ENCODE measurements around the gene P4HA2.

P4HA2 gene

DNA sequence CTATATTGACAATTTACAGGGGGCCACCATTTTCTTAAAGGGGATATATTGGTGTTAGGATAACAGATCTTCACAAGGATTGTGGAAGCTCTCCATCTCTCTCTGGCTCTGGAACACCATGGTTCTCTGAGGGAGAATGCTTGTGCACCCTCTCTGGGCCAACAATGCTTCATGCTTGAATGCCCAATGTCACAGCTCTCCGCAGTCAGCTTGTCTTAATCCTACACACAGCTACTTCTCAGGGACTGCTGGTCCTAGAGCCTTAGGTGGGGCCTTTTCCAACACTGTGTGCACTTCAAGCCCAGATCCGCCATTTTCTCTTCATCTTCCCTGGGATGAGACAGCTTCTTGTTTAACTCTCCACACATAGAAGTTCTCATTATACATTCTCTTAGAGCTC lies 22.9 kb upstream of the P4HA2 start:
- DNase-seq (ENCODE audit: low read depth) = no peak

DNA sequence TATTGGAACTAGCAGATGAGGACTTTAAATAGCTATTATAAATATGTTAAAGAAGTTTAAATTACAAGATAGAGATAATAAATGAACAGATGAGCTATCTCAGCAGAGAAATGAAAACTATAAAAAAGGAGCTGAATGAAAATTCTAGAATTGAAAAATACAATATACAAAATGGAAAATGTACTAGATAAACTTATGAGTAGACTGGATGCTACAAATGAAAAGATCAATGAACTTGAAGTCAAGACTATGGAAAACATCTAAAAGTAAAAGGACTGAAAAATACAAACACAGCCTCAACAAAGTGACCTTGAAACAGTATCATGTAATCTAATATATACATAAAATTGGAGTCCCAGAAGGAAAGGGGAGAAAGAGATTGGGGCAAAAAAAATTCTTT lies 19.2 kb upstream of the P4HA2 start:
- DNase-seq (ENCODE audit: low read depth) = no peak

DNA sequence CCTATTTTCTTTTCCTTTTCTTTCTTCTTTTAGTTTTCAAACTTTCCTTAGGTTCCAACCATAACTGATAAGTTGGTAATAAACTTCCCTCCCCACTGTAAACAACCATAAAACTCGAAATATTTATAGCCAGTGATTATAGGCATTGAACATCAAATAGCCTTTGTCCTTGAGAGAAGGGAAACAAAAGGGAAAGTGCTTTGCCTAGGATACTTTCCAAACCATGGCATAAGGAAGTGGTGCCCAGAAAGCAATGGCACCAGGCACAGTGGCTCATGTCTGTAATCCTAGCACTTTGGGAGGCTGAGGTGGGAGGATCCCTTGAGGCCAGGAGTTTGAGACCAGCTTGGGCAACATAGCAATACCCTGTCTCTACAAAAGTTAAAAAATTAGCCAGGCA lies 17.9 kb upstream of the P4HA2 start:
- no peak for DNase-seq (ENCODE audit: low read depth)

DNA sequence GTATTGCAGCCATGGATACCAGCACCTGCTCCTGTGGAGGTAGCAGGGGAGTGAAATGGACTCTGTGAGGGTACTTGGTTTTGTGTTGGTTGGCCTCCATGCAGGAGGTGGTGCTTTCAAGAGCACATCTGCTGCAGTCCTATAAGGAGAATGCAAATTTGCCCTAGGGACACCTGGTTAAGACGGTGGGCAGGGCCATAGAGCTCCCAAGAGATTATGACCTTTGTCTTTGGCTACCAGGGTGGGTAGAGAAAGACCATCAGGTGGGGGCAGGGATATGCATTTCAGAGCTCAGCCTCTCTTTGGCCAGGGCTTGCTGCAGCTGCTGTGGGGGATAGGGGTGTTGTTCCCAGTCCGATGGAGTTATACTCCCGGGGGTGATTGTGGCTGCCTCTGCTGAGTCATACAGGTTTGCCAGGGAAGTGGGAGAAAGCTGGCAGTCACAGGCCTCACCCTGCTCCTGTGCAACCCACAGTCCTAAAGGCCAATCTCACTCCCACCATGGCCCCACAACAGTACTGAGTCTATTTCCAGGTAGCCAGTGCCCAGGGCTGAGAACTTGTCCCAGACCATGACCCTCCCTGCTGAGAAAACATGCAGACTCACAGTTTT lies 15.8 kb upstream of the P4HA2 start:
- DNase-seq (ENCODE audit: low read depth) = no peak

DNA sequence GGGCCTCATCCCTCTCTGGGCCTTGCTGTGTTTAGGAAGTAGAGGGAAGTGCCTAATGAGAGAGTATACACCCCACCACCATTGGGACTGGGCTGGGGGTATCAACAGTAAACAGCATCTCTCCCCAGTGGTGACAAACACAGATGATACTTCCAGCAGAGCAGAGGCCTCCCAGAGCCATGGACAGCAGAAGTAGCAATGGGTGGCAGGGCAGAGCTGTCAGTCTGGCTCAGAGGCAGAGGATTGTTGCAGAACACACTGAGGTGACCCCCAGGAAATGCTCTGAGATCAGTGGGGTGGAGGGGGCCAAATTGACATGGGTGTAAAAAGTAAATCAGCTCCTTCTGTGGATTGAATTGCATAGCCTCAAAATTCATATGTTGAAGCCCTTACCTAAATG lies 12.1 kb upstream of the P4HA2 start:
- no peak for DNase-seq (ENCODE audit: low read depth)

DNA sequence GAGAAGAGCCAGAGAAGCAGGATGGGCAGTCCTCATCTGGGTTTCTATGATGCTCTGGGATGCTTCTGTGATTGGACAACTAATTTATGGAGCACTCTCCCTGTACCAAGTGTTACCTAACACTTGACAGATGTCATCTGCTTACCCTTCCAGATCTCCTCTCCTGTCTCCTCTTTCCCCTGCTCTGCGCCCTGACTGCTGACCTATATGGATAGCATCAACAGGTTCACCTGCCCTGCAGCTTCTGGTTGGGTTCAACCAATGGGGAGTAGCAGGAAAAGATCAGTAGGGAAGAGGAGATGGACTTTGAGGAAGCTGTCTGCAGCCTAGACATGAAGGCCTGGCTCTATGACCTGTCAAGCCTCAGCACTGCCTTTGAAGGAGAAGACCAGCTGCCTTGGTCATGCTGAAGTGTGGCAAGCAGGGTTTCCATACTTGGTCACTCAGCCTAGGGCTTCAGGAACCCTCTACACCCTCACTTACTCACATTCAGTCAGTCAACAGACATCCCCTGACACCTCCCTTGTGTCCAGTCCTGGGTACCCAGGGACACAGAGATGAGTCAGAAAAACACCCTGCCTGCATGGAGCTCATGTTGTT lies 11.3 kb upstream of the P4HA2 start:
- DNase-seq (ENCODE audit: low read depth) = no peak

DNA sequence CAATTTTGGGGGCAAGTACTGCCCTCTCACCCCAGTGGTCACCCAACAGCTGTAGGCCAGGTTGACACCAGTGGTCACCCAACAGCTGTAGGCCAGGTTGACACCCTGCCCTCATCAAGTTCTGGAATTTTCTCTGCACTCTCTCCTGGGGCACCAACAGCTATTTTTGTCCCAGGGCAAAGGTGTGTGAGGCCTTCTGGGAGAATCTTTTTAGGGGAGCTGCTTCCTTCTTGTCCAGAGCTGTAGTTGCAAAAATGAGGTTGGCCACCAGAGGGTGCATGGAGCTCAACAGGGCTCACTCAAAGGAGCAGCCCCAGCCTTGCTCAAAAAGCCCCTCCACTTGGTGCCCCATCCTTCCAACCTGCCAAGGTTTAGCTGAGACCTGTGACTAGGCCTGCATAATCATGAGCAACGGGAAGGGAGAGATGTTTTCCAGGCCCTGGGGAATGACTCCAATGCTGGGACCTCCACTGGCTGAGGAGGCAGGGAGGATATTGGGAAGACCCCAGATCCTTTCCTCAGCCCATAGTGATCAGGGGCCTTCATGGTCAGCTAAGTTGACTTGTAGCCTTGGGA lies 10.6 kb upstream of the P4HA2 start:
- peak; percentile 73 for DNase-seq (ENCODE audit: low read depth)

DNA sequence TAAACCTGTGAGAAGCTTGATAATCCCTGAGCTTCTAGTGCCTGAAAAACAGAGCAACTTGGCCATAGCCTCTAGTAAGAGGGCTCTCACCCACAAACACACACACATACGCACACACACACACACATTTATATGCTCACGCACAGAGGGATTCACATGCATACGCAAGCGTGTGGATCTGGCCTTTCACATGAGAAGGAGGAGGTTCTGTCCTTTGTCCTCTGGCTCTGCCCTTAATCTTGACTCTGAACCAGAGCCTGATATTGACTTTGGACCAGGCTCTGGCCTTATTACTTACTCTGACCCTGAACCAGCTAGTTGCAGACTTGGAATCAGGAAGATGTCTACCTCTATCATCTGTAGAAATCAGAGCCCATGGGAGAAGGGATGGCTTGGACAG lies 10.0 kb upstream of the P4HA2 start:
- DNase-seq (ENCODE audit: low read depth) = no peak

DNA sequence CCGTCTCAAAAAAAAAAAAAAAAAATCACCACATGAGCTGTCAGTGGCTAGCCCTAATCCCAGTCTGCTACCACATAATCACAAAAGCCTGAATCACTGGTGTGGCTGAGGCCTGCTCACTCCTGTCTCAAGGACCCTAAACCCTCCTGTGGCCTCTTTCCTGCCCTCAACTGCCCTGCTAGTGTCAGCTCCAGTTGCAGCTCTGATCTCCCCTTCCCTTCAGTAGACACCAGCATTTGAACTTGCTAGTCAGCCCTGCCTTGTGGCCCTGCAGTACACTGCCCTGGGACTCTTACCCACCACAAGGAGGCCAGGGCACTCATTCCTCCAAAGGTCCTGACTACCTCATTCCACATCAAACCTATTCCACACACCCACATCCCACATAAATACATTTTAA lies 9.5 kb upstream of the P4HA2 start:
- no peak for DNase-seq (ENCODE audit: low read depth)

DNA sequence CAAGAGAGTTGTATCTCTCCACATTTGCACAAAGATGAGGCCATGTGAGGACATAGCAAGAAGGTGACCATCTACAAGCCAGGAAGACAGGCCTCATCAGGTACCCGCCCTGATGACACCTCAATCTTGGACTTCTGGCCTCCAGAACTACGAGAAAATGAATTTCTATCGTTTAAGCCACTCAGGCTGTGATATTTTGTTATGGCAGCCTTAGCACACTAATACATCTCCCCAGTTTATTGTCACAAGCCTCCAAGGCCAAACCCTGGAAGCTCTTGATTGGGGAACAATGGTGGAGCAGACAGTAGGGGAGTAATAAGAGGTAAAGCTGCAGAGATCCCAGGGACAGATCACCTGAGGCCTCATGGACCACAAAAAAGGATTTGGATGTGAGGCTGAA lies 7.7 kb upstream of the P4HA2 start:
- DNase-seq (ENCODE audit: low read depth) = no peak

DNA sequence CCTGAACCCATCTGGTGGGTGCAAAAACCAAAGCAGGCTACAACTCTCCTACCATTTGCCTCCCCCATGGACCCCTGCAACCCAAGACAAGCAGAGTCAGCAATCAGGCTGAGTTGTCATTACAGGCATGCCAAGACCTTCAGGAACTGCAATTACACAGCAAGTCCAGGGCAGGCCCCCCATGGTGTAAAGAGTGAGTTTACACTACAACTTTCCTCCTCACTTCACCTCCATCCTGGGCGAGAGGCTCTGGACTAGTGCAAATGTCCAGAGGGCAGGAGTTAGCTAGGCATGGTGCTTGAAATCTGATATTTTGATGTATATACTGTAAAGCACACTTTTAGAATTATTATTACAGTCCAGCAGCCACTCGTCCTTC lies 7.0 kb upstream of the P4HA2 start:
- DNase-seq (ENCODE audit: low read depth) = no peak

DNA sequence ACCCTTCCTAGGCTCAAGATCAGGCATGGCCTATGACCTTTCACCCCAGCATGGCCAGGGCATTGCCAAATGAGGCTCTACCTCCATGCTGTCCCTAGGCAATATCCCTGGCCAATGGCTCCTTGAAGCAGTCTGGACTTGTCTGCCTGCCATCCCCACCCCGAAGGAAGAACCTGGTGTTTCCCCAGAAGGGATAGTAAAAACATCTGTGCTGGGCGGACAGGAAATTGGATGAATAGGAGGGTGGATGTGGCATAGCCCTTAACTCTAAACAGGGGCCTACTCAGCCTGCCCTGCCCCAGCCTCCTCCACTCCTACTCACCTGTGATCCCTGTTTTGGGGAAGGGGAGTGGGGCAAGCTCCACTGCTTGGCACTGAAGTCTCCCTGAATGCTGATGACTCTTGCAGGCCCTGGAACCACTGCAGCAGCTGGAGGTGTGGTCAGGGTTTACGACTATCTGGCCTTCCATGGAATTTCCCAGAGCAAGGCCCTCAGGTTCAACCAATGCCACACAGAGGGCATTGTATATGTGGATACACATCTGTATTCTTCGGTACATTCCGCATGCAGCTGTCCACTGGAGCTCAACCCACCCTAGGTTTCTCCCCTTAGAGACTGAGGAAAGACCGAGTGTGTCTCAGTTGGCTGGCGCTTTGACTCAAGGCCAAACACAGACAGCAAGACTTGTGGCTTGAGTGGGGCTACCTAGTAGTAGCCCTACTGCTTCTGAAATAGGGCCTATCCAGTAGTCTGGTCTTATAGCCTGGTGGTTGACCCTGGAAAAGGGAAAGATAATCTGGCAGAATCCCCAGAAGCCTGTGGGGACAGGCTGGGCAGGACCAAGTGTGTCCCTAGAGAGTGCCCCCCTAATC lies 6.4 kb upstream of the P4HA2 start:
- no peak for DNase-seq (ENCODE audit: low read depth)

DNA sequence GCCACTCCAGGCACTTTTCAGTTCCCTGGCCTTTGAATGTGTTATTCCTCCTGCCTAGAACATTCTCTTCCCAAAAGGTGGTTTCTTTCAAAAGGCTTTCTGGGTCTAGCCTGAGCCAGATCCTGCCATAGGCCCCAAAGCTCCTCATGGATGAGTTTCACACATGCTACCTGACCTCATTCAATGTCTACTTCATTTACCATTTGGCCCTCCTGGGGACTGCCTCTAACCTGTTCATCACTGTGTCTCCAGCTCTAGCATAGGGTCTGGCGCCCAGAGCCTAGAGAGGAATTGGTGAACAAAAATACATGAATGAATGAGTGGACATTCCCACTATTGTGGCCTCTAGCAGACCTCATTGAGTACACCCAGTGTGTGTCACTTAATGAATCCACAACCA lies 5.4 kb upstream of the P4HA2 start:
- DNase-seq (ENCODE audit: low read depth) = no peak

DNA sequence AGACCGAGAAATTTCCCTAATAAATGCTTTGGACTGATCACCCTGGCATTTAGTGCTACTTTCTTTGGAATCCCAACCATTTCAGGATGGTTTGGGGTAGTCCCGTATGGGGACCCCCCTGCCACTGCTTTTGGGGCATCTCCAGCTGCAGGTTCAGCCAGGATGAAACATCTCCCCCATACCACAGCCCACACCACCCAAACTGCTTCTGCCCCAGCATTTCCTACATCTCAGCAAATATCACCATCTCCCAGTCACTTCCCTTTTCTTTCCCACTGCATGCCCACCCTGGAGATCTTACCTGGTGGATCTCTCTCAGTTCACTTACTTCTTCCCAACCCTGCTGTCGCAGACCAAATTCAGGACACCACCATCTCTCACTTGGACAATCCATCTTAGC lies 4.8 kb upstream of the P4HA2 start:
- DNase-seq (ENCODE audit: low read depth) = no peak

DNA sequence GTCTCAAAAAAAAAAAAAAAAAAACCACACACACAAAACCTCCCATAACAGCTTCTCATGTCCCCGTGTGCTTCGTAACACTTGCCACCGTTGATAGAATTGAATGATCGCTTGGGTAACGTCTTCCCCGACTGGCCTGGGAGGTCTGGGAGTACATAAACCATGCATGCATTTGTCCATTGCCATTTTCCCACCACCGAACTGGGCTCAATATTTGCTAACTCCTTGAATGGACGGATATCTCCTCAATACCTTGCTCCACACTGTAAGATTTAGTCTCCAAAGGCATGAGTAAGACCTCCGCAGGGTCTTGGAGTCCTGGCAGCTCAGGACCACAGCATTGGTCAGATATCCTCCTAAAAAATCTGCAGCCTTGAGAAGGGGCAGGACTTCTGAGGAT lies 3.2 kb upstream of the P4HA2 start:
- DNase-seq (ENCODE audit: low read depth) = no peak

DNA sequence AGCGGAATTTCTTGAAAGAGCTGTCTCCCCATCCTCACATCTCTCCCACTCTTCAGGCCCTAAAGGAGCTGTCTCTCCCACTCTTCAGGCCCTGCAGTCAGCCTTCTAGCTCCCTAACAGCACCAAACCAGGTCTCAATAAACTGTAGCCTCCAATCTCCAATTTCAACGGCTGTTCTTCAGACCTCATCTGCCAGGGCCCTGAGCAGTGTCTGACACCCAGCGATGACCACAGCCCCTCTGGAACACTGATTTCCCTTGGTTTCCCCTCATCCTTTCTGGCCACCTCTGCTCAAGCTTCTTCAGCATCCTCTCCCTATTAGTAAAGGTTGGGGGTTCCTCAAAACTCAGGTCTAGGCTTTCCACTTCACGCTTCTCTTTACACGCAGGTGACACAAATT lies 1.6 kb upstream of the P4HA2 start:
- DNase-seq (ENCODE audit: low read depth) = no peak

DNA sequence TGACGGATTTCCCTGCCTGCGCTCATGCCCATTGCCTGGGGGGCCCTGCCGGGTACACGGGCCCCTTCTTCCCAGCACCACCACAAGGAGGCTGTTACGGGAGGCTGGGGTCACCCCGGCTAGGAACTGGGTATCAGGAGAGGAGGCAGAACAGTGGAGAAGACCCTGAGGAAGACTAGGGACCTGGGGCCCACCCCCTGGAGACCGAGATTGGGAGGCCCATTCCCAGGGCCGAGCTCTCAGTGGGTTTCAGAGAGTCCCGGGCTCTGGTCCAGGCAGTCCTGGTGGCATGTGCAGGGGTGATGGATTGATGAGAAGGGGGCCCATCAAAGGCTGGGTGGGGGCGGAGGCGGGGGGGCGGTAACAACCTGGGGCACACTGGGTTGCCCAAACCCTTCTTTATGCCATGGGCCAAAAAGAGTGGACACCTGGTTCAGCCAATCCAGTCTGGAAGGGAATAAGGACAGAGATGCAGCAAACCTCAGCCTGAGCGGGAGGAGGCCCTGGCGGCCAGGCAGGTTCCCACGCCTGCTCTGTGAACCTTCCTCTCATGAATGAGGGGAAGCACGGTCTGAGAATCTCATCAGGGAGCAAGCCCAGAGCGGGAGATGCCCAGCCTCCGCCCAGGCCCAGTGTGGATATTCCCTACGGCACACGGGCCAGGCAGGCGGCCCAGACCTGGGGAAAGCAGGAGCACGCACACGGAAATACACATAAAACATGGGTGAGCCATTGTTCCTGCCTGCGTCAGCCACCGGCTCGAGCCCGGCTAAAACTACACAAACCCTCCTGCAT lies 785 bp upstream of the P4HA2 start:
- DNase-seq (ENCODE audit: low read depth) = no peak

DNA sequence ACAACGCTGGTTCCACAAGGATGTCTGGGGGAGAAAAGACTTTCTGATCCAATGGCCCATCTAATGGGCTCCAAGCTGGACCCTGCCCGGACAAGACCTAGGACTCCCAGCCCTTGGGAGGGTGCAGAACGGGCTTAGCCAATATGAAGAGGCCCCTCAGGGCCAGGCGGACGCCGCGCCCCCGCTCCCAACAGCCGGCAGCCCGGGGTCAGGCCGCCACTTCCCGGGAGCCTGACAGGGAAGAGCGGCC lies 493 bp downstream of the P4HA2 start:
- no peak for DNase-seq (ENCODE audit: low read depth)

DNA sequence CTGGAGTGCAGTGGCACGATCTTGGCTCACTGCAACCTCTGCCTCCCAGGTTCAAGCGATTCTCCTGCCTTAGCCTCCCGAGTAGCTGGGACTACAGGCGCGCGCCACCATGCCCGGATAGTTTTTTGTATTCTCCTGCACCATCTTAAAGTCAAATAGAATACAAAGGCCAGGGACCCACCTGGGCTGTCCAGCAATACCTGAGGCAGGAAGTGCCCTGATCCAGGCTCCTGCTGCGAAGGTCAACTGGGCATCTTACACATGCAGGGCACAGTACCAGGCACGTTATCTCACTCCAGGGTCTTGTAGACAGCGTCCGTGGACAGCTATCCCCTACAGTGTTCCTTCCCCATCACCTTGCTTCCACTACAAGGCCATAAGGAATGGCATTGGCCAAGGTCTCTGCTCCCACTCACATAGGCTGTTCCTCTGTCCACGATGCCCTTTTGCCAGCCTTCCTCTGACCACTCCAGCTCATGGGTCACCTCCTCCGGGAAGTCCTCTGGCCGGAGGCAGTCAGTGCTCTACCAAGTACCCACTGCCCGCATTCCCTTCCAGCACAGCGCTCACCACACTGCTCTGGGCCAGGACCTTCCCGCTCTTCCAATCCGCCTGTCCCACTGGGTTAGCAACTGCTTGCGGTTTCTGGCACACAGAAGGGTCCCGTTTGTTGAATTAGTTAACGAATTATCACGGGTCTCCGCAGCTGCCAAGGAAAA lies 978 bp downstream of the P4HA2 start:
- no peak for DNase-seq (ENCODE audit: low read depth)

DNA sequence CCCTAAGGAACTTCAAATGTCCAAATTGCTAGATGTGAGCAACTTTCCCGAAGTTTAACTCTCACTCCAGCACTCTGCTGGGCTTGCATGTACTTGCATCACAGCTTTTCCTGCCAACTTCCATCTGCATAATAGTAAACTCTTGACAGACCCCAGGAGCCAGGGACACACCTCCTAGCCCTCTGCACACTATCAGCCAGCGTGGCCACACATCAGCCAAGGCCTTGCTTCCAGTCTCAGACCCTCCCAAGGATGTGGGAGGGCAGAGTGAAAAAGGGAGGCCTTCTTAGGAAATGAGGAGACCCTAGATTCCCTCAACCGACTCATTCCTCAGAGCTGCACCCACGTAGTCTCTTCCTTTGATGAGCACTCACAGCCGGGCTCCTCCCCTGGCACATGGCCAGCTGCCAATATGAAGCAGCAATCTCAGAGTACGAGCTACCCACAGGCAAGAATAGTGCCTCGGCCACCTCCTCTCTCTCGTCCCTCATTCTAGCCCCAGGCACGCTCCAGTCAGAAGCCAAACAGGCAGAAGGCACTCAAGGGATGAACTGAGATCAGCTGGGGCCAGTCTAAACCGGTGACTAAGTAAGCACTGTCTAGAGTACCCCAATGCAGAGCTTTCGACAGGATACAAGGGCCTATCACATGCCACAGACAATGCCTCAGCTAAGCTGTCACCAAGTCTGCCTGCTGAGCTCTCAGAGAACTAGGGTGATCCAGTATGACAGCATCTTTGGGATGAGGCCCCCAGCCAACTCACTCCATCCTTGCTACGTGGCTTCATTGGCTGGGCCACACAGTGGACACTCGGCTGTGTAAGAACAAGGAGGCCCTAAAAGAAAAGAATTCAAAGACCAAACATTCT lies 2.3 kb downstream of the P4HA2 start:
- no peak for DNase-seq (ENCODE audit: low read depth)

DNA sequence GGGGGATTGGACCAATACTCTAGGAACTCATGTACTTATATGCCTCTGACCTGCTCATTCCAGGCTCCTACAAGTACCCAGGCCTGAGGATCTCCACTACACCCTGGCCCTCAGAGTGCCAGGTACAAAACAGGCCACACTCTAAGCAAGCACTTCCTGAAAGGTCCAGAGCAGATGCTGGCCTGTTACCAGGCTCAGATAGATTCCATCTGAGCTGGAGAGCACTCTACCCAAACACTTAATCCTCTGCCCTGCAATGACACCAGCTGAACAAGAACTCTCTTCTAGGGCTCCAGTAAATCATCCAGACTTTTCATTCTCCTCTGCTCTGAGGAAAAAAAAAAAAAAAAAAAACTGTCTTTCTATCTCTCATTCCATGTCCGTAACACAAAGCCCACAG lies 2.9 kb downstream of the P4HA2 start:
- DNase-seq (ENCODE audit: low read depth) = no peak

All from stimulated activated CD8-positive, alpha-beta memory T cell treated with anti-CD3 and anti-CD28 coated beads, Interleukin-15, amount 100 ng/mL, for 1 hour (primary cell).